Left kidney (tissue), 2 donors: ENCODE results near the gene RDH8. TPM values are rescaled to one million over a fixed set of nuclear protein-coding genes. Genes with fewer than 3 reads are reported as not detected.

ENCODE experiments used
- DNase-seq: peaks from one replicate; pipeline ENCODE4 v3.0.0-alpha.2; 2013
- polyA plus RNA-seq: library from polyadenylated mRNA; unstranded; fragments of 120-200 nt; gene quantifications from one replicate; pipeline ENCODE4 v1.2.1, GENCODE V29; 2013; ENCODE audit not compliant: insufficient read length

The RDH8 gene
- polyA plus RNA-seq, 1 donor: 0.40 TPM

GRCh38 chr19:10037367-10037766 is 24.1 kb downstream of the RDH8 start:
- no peak for DNase-seq

GRCh38 chr19:10037809-10038208 is 24.5 kb downstream of the RDH8 start:
- DNase-seq: no peak

- DNase-seq: peak; percentile 18
These were observed 30.1 kb downstream of the RDH8 start for GRCh38 chr19:10043286-10043927.

- DNase-seq: no peak
These were observed 31.1 kb downstream of the RDH8 start for GRCh38 chr19:10044390-10044789.

GRCh38 chr19:10045371-10045770 is 32.1 kb downstream of the RDH8 start:
- no peak for DNase-seq

- DNase-seq: no peak
These were observed 36.3 kb downstream of the RDH8 start for GRCh38 chr19:10049626-10050025.

- no peak for DNase-seq
These were observed 39.5 kb downstream of the RDH8 start for GRCh38 chr19:10052602-10053360.

- DNase-seq: no peak
These were observed 48.5 kb downstream of the RDH8 start for GRCh38 chr19:10061717-10062310.

- DNase-seq: no peak
These were observed 54.9 kb downstream of the RDH8 start for GRCh38 chr19:10068205-10068604.

- no peak for DNase-seq
These were observed 55.8 kb downstream of the RDH8 start for GRCh38 chr19:10069046-10069445.

- DNase-seq: no peak
These were observed 57.6 kb downstream of the RDH8 start for GRCh38 chr19:10070730-10071446.

Other genes starting within 250 kb of the RDH8 start
- gene ZNF846, start 244.7 kb upstream of the RDH8 start, polyA plus RNA-seq: 42.2 TPM
- gene FBXL12, start 194.4 kb upstream of the RDH8 start, polyA plus RNA-seq: 28.6 TPM
- 265 TPM for gene UBL5, start 185.6 kb upstream of the RDH8 start, polyA plus RNA-seq
- 44.6 TPM for gene PIN1, start 178.2 kb upstream of the RDH8 start, polyA plus RNA-seq
- 18.9 TPM for gene OLFM2, start 77.0 kb upstream of the RDH8 start, polyA plus RNA-seq
- 0.71 TPM for gene COL5A3, start 3.0 kb upstream of the RDH8 start, polyA plus RNA-seq
- 23.2 TPM for gene SHFL, start 72.8 kb downstream of the RDH8 start, polyA plus RNA-seq
- 1.4 TPM for gene ANGPTL6, start 89.2 kb downstream of the RDH8 start, polyA plus RNA-seq
- gene PPAN, start 92.9 kb downstream of the RDH8 start, polyA plus RNA-seq: 28.4 TPM
- gene P2RY11, start 98.2 kb downstream of the RDH8 start, polyA plus RNA-seq: 12.7 TPM
- 201 TPM for gene EIF3G, start 106.4 kb downstream of the RDH8 start, polyA plus RNA-seq
- 160 TPM for gene DNMT1, start 181.5 kb downstream of the RDH8 start, polyA plus RNA-seq
- 11.9 TPM for gene S1PR2, start 217.8 kb downstream of the RDH8 start, polyA plus RNA-seq
- 34.2 TPM for gene MRPL4, start 238.7 kb downstream of the RDH8 start, polyA plus RNA-seq